HFFc6 (cell line): ENCODE data around the gene MPIG6B. TPM values are rescaled to one million over a fixed set of nuclear protein-coding genes. Genes with fewer than 3 reads are reported as not detected.

Source experiments
- DNase-seq: peaks from one replicate; pipeline ENCODE4 v3.0.0-alpha.2; 2018
- H3K27ac Mint-ChIP-seq: 2 replicates; pipeline ENCODE4 v1.8.0; 2020; ENCODE audit warnings: mild to moderate bottlenecking, mixed read lengths
- H3K27me3 Mint-ChIP-seq: 2 replicates; pipeline ENCODE4 v1.8.0; 2021; ENCODE audit warnings: mild to moderate bottlenecking, moderate library complexity, mixed read lengths; ENCODE audit not compliant: insufficient read depth
- H3K36me3 Mint-ChIP-seq: 2 replicates; pipeline ENCODE4 v1.8.0; 2021; ENCODE audit warnings: low read depth, mixed read lengths
- H3K4me1 Mint-ChIP-seq: 2 replicates; pipeline ENCODE4 v1.8.0; 2020; ENCODE audit warnings: low read depth, mixed read lengths
- H3K4me3 Mint-ChIP-seq: 2 replicates; pipeline ENCODE4 v1.8.0; 2020; ENCODE audit warnings: mild to moderate bottlenecking, moderate library complexity, mixed read lengths
- H3K9me3 Mint-ChIP-seq: 2 replicates; pipeline ENCODE4 v1.8.0; 2020; ENCODE audit warnings: mild to moderate bottlenecking, mixed read lengths
- total RNA-seq, 6 experiments: library from RNA; stranded (reverse); fragmentation: NEBNext Ultra II Directional; extraction: Animal tissue kit (Norgen Biotek cat#: 25700); gene quantifications; 2 replicates in 1 of 6; 3 replicates in 5 of 6; pipeline ENCODE4 v1.2.3, GENCODE V29; 2021
- TF ChIP-seq, protein P1 (sequence below): fragments of 200-600 bp; sonication (generic); IDR thresholded peaks from 2 replicates; pipeline ENCODE4 v1.5.0; 2021; ENCODE audit warnings: antibody characterized with exemption, mild to moderate bottlenecking

MPIG6B gene
- total RNA-seq, 6 experiments from 2014 or later, result not detected

- no peaks in the 10 kb centered on the region for H3K27me3 Mint-ChIP-seq
- peak; percentile 82 for DNase-seq
- peak overlapping the region; percentile 16; the same call in 1 of the 2 replicates for H3K4me3 Mint-ChIP-seq
- H3K9me3 Mint-ChIP-seq, result no peaks in the 10 kb centered on the region
- peaks cover 16% of the 10 kb centered on the region for H3K4me1 Mint-ChIP-seq
- H3K27ac Mint-ChIP-seq, result peak overlapping the region; percentile 83
- TF ChIP-seq, protein P1, sequence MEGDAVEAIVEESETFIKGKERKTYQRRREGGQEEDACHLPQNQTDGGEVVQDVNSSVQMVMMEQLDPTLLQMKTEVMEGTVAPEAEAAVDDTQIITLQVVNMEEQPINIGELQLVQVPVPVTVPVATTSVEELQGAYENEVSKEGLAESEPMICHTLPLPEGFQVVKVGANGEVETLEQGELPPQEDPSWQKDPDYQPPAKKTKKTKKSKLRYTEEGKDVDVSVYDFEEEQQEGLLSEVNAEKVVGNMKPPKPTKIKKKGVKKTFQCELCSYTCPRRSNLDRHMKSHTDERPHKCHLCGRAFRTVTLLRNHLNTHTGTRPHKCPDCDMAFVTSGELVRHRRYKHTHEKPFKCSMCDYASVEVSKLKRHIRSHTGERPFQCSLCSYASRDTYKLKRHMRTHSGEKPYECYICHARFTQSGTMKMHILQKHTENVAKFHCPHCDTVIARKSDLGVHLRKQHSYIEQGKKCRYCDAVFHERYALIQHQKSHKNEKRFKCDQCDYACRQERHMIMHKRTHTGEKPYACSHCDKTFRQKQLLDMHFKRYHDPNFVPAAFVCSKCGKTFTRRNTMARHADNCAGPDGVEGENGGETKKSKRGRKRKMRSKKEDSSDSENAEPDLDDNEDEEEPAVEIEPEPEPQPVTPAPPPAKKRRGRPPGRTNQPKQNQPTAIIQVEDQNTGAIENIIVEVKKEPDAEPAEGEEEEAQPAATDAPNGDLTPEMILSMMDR, result no peak
- H3K36me3 Mint-ChIP-seq, result peaks cover 5% of the 10 kb centered on the region; the same call in 1 of the 2 replicates
Measured at GRCh38 chr6:31752739-31753319, 29.7 kb downstream of the MPIG6B start.

GRCh38 chr6:31758281-31758680 is 35.1 kb downstream of the MPIG6B start:
- Mint-ChIP-seq H3K27me3 (no peaks in the 10 kb centered on the region), H3K36me3 (peaks cover 7% of the 10 kb centered on the region; the same call in 1 of the 2 replicates), H3K27ac (no peak overlapping the region), H3K4me1 (peaks cover 4% of the 10 kb centered on the region), H3K4me3 (no peak overlapping the region), H3K9me3 (no peaks in the 10 kb centered on the region)
- TF ChIP-seq, protein P1, result no peak
- DNase-seq, result no peak

DNA sequence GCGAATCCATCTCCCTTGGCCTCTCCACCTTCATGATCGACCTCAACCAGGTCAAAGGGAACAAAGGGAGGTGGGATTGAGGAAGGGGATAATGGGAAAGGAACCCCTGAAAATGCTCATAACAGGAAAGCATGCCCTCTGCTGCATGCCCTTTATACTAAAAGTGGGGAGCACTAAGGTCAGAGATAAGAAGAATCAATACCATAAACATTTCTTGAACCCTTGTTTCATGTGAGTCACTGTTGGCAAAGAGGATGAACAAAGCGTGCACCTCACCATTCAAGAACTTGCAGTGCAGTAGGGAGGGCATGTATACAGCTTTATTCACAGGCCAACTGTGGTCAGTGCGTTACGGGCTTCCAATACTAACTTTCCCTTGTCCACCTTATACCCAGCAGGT is 37.6 kb downstream of the MPIG6B start:
- no peak overlapping the region for H3K27ac Mint-ChIP-seq
- peaks cover 19% of the 10 kb centered on the region for H3K4me1 Mint-ChIP-seq
- H3K27me3 Mint-ChIP-seq, result no peaks in the 10 kb centered on the region
- DNase-seq, result no peak
- H3K36me3 Mint-ChIP-seq, result peaks cover 7% of the 10 kb centered on the region; the same call in 1 of the 2 replicates
- TF ChIP-seq, protein P1, result no peak
- no peak overlapping the region for H3K4me3 Mint-ChIP-seq
- no peaks in the 10 kb centered on the region for H3K9me3 Mint-ChIP-seq

- peaks cover 7% of the 10 kb centered on the region; the same call in 1 of the 2 replicates for H3K36me3 Mint-ChIP-seq
- H3K27ac Mint-ChIP-seq, result no peak overlapping the region
- peaks cover 25% of the 10 kb centered on the region for H3K4me1 Mint-ChIP-seq
- H3K27me3 Mint-ChIP-seq, result no peaks in the 10 kb centered on the region
- TF ChIP-seq, protein P1, result no peak
- no peak for DNase-seq
- H3K4me3 Mint-ChIP-seq, result no peak overlapping the region
- H3K9me3 Mint-ChIP-seq, result no peaks in the 10 kb centered on the region
Measured at GRCh38 chr6:31761343-31761742, 38.2 kb downstream of the MPIG6B start.

GRCh38 chr6:31762356-31762755 is 39.2 kb downstream of the MPIG6B start, which contains the start of gene SAPCD1:
Gene SAPCD1, plus strand, starts transcription at chr6:31762656. Its CDS starts 399 bp downstream, at chr6:31763055.
- TF ChIP-seq, protein P1, result no peak
- peaks cover 29% of the 10 kb centered on the region for H3K4me1 Mint-ChIP-seq
- H3K9me3 Mint-ChIP-seq, result no peaks in the 10 kb centered on the region
- H3K27ac Mint-ChIP-seq, result peak within 1 kb of the TSS; percentile 58
- no peak for DNase-seq
- no peaks in the 10 kb centered on the region; the same call in 1 of the 2 replicates for H3K27me3 Mint-ChIP-seq
- H3K36me3 Mint-ChIP-seq, result peaks cover 7% of the 10 kb centered on the region; the same call in 1 of the 2 replicates
- peak within 1 kb of the TSS; percentile 0; the same call in 1 of the 2 replicates for H3K4me3 Mint-ChIP-seq
